ENCODE measurements around the gene CH25H. TPM values are rescaled to one million over a fixed set of nuclear protein-coding genes. Genes with fewer than 3 reads are reported as not detected.

Gene CH25H
- total and polyA plus RNA-seq, 10 of the 15 experiments (the other 5 are each of a cell fraction or from before 2014, with no cell fraction given): not detected

DNA sequence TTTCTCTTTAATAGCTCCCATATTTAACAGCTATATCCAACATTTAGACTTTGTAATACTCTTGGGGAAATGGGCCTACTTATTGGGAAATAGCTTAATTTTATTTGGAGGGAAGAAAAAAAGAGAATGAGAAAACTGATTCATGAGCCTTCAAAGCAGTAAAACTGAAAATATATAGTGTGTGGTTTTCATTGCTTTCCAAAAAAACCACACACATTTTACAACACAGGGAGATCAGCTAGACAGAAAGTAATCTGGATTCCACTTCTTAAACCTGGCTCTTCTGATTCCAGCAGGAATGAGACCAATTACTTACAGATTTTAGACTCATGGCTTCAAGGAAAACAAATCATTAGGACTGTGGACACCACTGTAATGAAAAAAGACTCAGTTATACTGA, 48.7 kb downstream of the CH25H start:
- Histone ChIP-seq H3K9ac (ENCODE audit: control insufficient read depth, insufficient read depth, low read length) (no peak overlapping the region), H2AFZ (ENCODE audit: control insufficient read depth, low read depth, low read length) (no peak overlapping the region), H3K4me3 (no peak overlapping the region), H3K27ac (ENCODE audit: control insufficient read depth, insufficient read depth) (no peak overlapping the region), H3K4me2 (ENCODE audit: control insufficient read depth, insufficient read depth) (no peak overlapping the region), H3K36me3 (ENCODE audit: control insufficient read depth in 2 of 2, insufficient read depth in 2 of 2, low read length in 1 of 2) (no peaks in the 10 kb centered on the region), H3K27me3 (replicated peaks in 1 of 2; ENCODE audit: control insufficient read depth in 2 of 2, insufficient read depth in 2 of 2, low read length in 1 of 2) (no peaks in the 10 kb centered on the region), H3K79me2 (ENCODE audit: control insufficient read depth, insufficient read depth, low read length) (no peaks in the 10 kb centered on the region), H3K9me3 (replicated peaks; ENCODE audit: control insufficient read depth, insufficient read depth, low read length) (no peaks in the 10 kb centered on the region), H4K20me1 (ENCODE audit: control insufficient read depth, insufficient read depth) (no peaks in the 10 kb centered on the region), H3K4me1 (ENCODE audit: control insufficient read depth, insufficient read depth, low read length) (peaks cover 5% of the 10 kb centered on the region)
- CTCF ChIA-PET: interaction anchor here (0.7 to 1.1 kb wide), 2 partner anchors 171 to 248 kb away, joined by 3 read pairs; no protein-coding TSS in a partner anchor
- RAD21 ChIA-PET (ENCODE audit: unreplicated experiment): no interaction called here
- TF ChIP-seq, protein P1, sequence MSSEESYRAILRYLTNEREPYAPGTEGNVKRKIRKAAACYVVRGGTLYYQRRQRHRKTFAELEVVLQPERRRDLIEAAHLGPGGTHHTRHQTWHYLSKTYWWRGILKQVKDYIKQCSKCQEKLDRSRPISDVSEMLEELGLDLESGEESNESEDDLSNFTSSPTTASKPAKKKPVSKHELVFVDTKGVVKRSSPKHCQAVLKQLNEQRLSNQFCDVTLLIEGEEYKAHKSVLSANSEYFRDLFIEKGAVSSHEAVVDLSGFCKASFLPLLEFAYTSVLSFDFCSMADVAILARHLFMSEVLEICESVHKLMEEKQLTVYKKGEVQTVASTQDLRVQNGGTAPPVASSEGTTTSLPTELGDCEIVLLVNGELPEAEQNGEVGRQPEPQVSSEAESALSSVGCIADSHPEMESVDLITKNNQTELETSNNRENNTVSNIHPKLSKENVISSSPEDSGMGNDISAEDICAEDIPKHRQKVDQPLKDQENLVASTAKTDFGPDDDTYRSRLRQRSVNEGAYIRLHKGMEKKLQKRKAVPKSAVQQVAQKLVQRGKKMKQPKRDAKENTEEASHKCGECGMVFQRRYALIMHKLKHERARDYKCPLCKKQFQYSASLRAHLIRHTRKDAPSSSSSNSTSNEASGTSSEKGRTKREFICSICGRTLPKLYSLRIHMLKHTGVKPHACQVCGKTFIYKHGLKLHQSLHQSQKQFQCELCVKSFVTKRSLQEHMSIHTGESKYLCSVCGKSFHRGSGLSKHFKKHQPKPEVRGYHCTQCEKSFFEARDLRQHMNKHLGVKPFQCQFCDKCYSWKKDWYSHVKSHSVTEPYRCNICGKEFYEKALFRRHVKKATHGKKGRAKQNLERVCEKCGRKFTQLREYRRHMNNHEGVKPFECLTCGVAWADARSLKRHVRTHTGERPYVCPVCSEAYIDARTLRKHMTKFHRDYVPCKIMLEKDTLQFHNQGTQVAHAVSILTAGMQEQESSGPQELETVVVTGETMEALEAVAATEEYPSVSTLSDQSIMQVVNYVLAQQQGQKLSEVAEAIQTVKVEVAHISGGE (CRISPR knock-in tag; IDR thresholded peaks at IDR 0.05): no peak
- TF ChIP-seq ESRRA (IDR thresholded peaks at IDR 0.05; ENCODE audit: low read length) (no peak), PBX3 (IDR thresholded peaks at IDR 0.05; ENCODE audit: insufficient replicate concordance, low read depth, low read length) (no peak), LARP7 (IDR thresholded peaks at IDR 0.05) (no peak), CEBPB (IDR thresholded peaks at IDR 0.05; ENCODE audit: borderline replicate concordance in 1 of 2, low read depth in 2 of 2, low read length in 2 of 2) (no peak), E4F1 (IDR thresholded peaks at IDR 0.05; ENCODE audit: borderline replicate concordance, partially characterized antibody) (no peak), TCF12 (IDR thresholded peaks at IDR 0.05; ENCODE audit: low read depth, low read length) (no peak), SMAD1 (IDR thresholded peaks at IDR 0.05; ENCODE audit: low read depth, partially characterized antibody) (no peak), SUZ12 (IDR thresholded peaks at IDR 0.05; ENCODE audit: unreplicated experiment) (no peak), MAX (IDR thresholded peaks at IDR 0.05; ENCODE audit: low read depth, low read length) (no peak), SREBF2 (IDR thresholded peaks at IDR 0.05; ENCODE audit: low read length) (no peak), BACH1 (IDR thresholded peaks at IDR 0.05; ENCODE audit: borderline replicate concordance) (no peak), FOS (IDR thresholded peaks at IDR 0.05; ENCODE audit: borderline replicate concordance, extremely low read depth, insufficient read length) (no peak), MXI1 (IDR thresholded peaks at IDR 0.05; ENCODE audit: low read depth, low read length) (no peak)
- no TSS peak for BruUV-seq (replicated peaks)
- FAIRE-seq (no peak), DNase-seq (ENCODE audit: low read depth, low spot score) (no peak), ATAC-seq (no peak)
- in situ Hi-C loops (cut with MboI): no loop called here
- POLR2A ChIA-PET: no interaction called here
- intact Hi-C loops (cut with micrococcal nuclease; ENCODE audit: unreplicated experiment): no loop called here
- SMC1A ChIA-PET (ENCODE audit: uncharacterized antibody, unreplicated experiment): interaction anchor here (0.9 to 2.0 kb wide), 4 partner anchors 23 to 129 kb away, joined by 3 to 4 read pairs (median 4); no protein-coding TSS in a partner anchor
